ENCODE measurements around the gene RNU6-9.
A peak's percentile ranks its signal among the peaks of the same experiment; 100 is the strongest.

The RNU6-9 gene

DNA sequence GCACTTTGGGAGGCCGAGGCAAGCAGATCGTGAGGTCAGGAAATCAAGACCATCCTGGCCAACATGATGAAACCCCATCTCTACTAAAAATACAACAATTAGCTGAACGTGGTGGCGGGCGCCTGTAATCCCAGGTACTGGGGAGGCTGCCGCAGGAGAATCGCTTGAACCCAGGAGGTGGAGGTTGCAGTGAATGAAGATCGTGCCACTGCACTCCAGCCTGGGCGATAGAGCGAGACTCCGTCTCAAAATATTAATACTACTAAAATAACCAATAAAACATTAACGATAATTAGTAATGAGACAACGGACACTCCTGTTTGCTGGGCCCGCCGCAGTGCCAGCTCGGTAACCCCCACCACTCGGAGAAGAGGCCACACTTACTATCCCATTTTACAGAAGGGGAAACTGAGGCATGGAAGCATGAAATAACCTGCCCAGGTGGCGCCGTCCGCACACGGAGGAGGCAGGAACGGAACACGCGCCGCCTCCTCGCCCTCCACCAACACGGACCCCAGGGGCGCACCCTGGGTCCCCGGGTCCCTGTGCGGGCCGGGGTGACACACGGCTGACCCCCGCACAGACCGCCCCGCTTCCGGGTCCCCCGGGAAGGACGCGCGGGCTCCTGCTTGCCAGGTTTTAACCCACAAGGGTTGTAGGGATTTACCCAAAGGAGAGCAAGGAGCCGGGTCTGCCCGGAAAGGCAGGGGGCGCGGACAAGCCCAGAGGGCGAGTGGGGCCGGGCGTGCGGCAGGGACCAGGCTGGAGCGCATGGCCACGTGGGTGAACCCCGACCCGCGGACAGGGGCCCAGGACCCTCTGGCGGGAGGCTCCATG, 18.1 kb downstream of the RNU6-9 start:
- H3K4me3 ChIP-seq (replicated peaks; ENCODE audit: low read depth, low read length): peak overlapping the region; percentile 17
- DNase-seq (ENCODE audit: low read depth): no peak
- TF ChIP-seq, protein P1, sequence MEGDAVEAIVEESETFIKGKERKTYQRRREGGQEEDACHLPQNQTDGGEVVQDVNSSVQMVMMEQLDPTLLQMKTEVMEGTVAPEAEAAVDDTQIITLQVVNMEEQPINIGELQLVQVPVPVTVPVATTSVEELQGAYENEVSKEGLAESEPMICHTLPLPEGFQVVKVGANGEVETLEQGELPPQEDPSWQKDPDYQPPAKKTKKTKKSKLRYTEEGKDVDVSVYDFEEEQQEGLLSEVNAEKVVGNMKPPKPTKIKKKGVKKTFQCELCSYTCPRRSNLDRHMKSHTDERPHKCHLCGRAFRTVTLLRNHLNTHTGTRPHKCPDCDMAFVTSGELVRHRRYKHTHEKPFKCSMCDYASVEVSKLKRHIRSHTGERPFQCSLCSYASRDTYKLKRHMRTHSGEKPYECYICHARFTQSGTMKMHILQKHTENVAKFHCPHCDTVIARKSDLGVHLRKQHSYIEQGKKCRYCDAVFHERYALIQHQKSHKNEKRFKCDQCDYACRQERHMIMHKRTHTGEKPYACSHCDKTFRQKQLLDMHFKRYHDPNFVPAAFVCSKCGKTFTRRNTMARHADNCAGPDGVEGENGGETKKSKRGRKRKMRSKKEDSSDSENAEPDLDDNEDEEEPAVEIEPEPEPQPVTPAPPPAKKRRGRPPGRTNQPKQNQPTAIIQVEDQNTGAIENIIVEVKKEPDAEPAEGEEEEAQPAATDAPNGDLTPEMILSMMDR (IDR thresholded peaks at IDR 0.05; ENCODE audit: low read length, missing control alignments): no peak

DNA sequence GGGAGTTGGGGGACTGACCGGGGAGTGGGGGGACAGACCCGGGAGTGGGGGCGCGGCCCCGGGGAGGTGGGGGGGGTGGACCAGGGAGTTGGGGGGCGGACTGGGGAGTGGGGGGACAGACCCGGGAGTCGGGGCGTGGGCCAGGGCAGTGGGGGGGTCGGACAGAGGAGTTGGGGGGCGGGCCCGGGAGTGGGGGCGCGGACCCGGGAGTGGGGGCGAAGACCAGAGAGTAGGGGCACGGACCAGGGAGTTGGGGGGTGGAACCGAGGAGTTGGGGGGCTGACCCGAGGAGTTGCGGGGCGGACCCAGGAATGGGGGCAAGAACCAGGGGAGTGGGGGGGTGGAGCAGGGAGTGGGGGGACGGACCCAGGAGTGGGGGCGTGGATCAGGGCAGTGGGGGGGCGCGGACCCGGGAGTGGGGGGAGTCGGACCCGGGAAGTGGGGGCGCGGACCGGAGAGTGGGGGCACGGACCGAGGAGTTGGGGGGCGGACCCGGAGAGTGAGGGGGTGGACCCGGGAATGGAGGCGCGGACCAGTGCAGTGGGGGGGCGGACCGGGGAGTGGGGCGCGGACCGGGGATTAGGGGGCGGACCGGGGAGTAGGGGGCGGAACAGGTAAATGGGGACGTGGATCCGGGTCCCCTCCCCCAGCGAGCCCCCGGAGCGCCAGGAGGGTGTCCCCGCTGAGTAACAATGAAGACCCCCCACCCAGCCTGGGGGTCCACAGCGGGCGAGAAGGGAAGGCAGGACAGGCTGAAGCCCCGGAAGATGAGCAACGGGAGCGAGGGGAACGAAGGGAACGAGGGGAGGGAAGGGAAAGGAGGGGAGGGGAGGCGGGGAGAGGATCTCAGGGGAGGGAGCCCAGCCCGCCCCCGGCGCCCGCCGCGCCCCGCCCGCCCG, 19.1 kb downstream of the RNU6-9 start:
- peak; percentile 28 for DNase-seq (ENCODE audit: low read depth)
- TF ChIP-seq, protein P1 (IDR thresholded peaks at IDR 0.05; ENCODE audit: low read length, missing control alignments): no peak
- peak overlapping the region; percentile 79 for H3K4me3 ChIP-seq (replicated peaks; ENCODE audit: low read depth, low read length)

DNA sequence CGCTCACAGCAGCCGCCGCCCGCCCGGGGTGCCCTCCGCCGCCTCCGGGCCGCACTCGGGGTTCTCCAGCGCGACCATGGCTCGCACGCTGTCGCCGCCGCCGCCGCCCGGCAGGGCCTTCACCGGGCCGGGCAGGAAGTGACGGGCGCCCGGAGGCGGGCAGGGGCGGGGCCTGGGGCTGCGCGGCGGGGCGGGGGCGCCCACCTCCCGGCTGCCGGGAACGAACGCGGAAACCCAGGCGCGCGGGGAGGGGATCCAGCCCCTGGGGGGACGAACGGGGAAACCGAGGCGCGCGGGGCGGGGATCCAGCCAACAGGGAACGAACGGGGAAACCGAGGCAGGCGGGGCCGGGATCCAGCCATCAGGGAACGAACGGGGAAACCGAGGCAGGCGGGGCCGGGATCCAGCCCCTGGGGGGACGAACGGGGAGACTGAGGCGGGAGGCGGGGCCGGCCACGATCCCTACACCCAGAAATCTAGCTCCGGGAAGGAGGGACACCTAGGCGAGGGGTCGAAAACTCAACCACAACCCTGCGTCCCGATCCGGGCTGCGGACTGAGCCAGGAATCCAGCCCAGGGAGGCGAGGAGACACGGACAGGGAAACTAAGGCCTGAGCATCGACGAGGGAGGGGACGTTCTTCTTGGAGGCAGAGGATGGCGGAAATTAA, 19.9 kb downstream of the RNU6-9 start, which contains the start of gene R3HDM4:
Gene R3HDM4, minus strand, starts transcription at position 140 of the 669 bp plus-strand sequence. Its CDS starts 62 bp downstream, at position 78.
- TF ChIP-seq, protein P1 (IDR thresholded peaks at IDR 0.05; ENCODE audit: low read length, missing control alignments): no peak
- peak; percentile 48 for DNase-seq (ENCODE audit: low read depth)

DNA sequence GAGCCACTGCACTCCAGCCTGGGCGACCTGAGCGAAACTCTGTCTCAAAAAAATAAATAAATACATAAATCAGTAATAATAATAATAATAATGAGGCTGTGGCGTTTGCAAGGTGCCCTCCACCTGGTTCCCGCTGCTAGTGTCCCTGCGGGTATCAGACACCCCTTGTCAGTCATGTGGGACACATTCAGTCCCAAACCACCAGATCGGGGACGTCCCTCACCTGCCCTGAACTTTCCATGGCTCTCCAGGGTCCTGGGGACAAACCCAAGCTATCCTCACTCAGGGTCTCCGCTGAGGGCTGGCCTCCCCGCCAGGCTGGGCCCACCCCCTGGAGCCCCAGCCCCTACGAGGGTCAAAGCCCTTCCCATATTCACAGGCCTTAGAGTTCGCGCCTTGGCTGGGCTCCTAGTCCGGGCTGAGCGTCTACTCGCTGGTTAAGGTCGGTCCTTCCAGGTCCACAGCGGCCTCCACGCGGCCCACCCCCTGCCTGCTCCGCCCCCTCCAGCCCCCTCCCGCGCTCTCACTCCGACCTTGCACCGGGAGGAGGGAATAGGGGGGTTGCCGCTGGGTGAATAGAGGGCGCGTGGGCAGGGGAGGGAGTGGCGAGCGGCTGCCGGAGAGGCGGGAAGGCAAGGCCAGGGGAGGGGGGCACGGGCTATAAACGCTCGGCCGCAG, 23.5 kb downstream of the RNU6-9 start:
- no peak for DNase-seq (ENCODE audit: low read depth)
- H3K4me3 ChIP-seq (replicated peaks; ENCODE audit: low read depth, low read length): no peak overlapping the region
- TF ChIP-seq, protein P1 (IDR thresholded peaks at IDR 0.05; ENCODE audit: low read length, missing control alignments): no peak

More for the DNA sequence above, 19.9 kb downstream of the RNU6-9 start, which contains the start of gene R3HDM4:
- peak within 1 kb of the TSS; percentile 79 for H3K4me3 ChIP-seq (replicated peaks; ENCODE audit: low read depth, low read length)

DNA sequence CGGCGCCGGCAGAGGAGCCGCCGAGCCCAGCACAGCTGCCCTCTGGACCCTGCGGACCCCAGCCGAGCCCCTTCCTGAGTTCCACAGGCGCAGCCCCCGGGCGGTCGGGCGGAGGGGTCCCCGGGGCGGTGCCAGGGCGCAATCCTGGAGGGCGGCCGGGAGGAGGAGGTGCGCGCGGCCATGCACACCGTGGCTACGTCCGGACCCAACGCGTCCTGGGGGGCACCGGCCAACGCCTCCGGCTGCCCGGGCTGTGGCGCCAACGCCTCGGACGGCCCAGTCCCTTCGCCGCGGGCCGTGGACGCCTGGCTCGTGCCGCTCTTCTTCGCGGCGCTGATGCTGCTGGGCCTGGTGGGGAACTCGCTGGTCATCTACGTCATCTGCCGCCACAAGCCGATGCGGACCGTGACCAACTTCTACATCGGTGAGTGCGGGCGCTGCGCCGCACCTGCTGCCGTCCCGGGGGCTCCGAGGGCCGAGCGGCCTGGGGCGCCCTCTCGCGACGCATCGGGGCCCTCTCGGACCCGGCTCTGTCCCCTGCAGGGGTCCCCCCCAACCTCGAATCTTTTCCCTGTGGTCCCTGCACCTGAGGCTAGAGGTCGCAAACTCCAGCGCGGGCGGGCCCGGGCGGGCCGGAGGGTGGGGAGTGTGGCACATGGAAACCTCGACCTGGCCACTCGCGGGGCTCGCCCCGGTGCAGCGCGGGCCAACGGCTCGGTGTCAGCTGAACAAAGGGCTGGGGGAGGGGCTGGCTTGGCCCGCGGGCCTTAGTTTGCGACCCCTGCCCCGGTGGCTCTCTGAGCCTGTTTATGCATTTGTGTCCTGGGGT, 24.3 kb downstream of the RNU6-9 start, which contains the start of gene KISS1R:
Gene KISS1R, plus strand, starts transcription at position 11 of the 829 bp plus-strand sequence. Its CDS starts 170 bp downstream, at position 181.
- TF ChIP-seq, protein P1 (IDR thresholded peaks at IDR 0.05; ENCODE audit: low read length, missing control alignments): peak; percentile 7
- DNase-seq (ENCODE audit: low read depth): no peak
- H3K4me3 ChIP-seq (replicated peaks; ENCODE audit: low read depth, low read length): no peak within 1 kb of the TSS

All from fibroblast of pulmonary artery (primary cell).